GM12801 (cell line): ENCODE data around the gene KCNMA1.

Experiments used
- CTCF ChIP-seq: IDR thresholded peaks from one replicate; pipeline ENCODE4 v1.5.1; 2011; ENCODE audit warnings: control low read depth; ENCODE audit not compliant: insufficient read length; ENCODE audit errors: extremely low read depth

The KCNMA1 gene

GRCh38 chr10:77637532-77638320 lies at the start of gene KCNMA1:
Gene KCNMA1, minus strand, starts transcription at chr10:77637808.
- TF ChIP-seq CTCF: no peak

GRCh38 chr10:77686650-77687417 lies 49.2 kb upstream of the KCNMA1 start:
- TF ChIP-seq CTCF: no peak

GRCh38 chr10:77686096-77686495 lies 48.5 kb upstream of the KCNMA1 start:
- no peak for TF ChIP-seq CTCF

- TF ChIP-seq CTCF: no peak
These were observed 47.8 kb upstream of the KCNMA1 start for GRCh38 chr10:77685432-77685831.

GRCh38 chr10:77682393-77683087 lies 44.9 kb upstream of the KCNMA1 start:
- no peak for TF ChIP-seq CTCF

- TF ChIP-seq CTCF: no peak
These were observed 44.2 kb upstream of the KCNMA1 start for GRCh38 chr10:77681839-77682238.

- no peak for TF ChIP-seq CTCF
These were observed 43.2 kb upstream of the KCNMA1 start for GRCh38 chr10:77680811-77681210.
